DOHH2 (cell line): ENCODE measurements around the gene DEFB112.

Experiments
- H3F3A ChIP-seq: fragments of 200-600 bp; sonication (generic), shearing (Covaris generic); 2 replicates; pipeline ENCODE4 v1.6.0; 2016; ENCODE audit warnings: antibody characterized with exemption, mild to moderate bottlenecking; ENCODE audit not compliant: control insufficient read depth, insufficient read depth
- H3K27ac ChIP-seq: fragments of 200-600 bp; sonication (generic); 2 replicates; pipeline ENCODE4 v1.5.1; 2014; ENCODE audit warnings: low read depth, mild to moderate bottlenecking, low read length, moderate library complexity
- H3K27me3 ChIP-seq: fragments of 200-600 bp; sonication (generic); 2 replicates; pipeline ENCODE4 v1.6.1; 2014; ENCODE audit warnings: mild to moderate bottlenecking, low read length, mixed read lengths; ENCODE audit not compliant: control insufficient read depth
- H3K36me3 ChIP-seq: fragments of 200-600 bp; sonication (generic); 2 replicates; pipeline ENCODE4 v1.6.1; 2014; ENCODE audit warnings: mild to moderate bottlenecking, low read length, moderate library complexity, mixed read lengths; ENCODE audit not compliant: control insufficient read depth
- H3K4me1 ChIP-seq: fragments of 200-600 bp; sonication (generic); 2 replicates; pipeline ENCODE4 v1.6.1; 2014; ENCODE audit warnings: mild to moderate bottlenecking, low read length, mixed read lengths; ENCODE audit not compliant: control insufficient read depth
- H3K4me2 ChIP-seq: fragments of 200-600 bp; sonication (generic); 2 replicates; pipeline ENCODE4 v1.6.0; 2014; ENCODE audit warnings: mild to moderate bottlenecking, low read length, moderate library complexity
- H3K4me3 ChIP-seq: fragments of 200-600 bp; sonication (generic); 2 replicates; pipeline ENCODE4 v1.5.1; 2014; ENCODE audit warnings: mild to moderate bottlenecking, low read length, mixed read lengths
- H3K79me2 ChIP-seq: fragments of 200-600 bp; sonication (generic); 2 replicates; pipeline ENCODE4 v1.6.1; 2014; ENCODE audit warnings: mild to moderate bottlenecking, low read length, mixed read lengths; ENCODE audit not compliant: control insufficient read depth
- H3K9me2 ChIP-seq: fragments of 200-600 bp; sonication (generic); replicated peaks from 2 replicates; pipeline ENCODE4 v1.6.1; 2014; ENCODE audit warnings: mild to moderate bottlenecking, low read length, mixed read lengths; ENCODE audit not compliant: control insufficient read depth
- H3K9me3 ChIP-seq: fragments of 200-600 bp; sonication (generic); 2 replicates; pipeline ENCODE4 v1.6.1; 2014; ENCODE audit warnings: antibody characterized with exemption, low read length, mixed read lengths; ENCODE audit not compliant: control insufficient read depth, insufficient read depth
- H4K20me1 ChIP-seq: fragments of 200-600 bp; sonication (generic); 2 replicates; pipeline ENCODE4 v1.6.0; 2014; ENCODE audit warnings: low read depth, mild to moderate bottlenecking, antibody characterized with exemption, low read length, moderate library complexity; ENCODE audit not compliant: control insufficient read depth, insufficient read depth
- EZH2phosphoT487 ChIP-seq: fragments of 200-600 bp; sonication (generic); IDR thresholded peaks from 2 replicates; pipeline ENCODE4 v1.6.1; 2017; ENCODE audit warnings: borderline replicate concordance, mild to moderate bottlenecking, antibody characterized with exemption, low read length, moderate library complexity, mixed read lengths
- TF ChIP-seq, protein P1 (sequence below): fragments of 200-600 bp; sonication (generic); IDR thresholded peaks from one replicate; pipeline ENCODE4 v1.5.1; 2014; ENCODE audit warnings: antibody characterized with exemption, mild to moderate bottlenecking, low read depth, low read length; ENCODE audit not compliant: poor library complexity, severe bottlenecking

The DEFB112 gene

DNA sequence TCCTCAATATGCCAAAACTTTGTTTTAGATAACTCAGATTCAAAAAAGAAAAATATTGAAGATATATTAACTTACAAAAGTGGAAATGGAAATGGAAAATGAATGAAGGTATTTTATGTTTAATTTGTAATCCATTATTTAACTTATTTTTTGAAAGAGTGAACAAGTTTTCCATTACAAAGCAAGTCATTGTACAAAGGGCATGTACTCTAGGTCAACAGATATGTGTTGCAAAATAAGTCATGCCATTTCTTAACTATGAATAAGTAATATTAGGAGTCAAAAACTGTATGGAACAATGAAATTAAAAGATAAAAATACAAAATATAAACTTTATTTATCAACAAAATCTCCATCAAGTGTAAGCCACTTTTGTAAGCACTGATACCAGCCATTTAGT lies 54.5 kb downstream of the DEFB112 start:
- Histone ChIP-seq H4K20me1 (no peaks in the 10 kb centered on the region), H3K9me2 (no peaks in the 10 kb centered on the region), H3K79me2 (no peaks in the 10 kb centered on the region), H3K9me3 (no peaks in the 10 kb centered on the region), H3K4me3 (no peak overlapping the region), H3K4me1 (no peaks in the 10 kb centered on the region), H3K4me2 (no peak overlapping the region), H3K27ac (no peak overlapping the region), H3F3A (no peaks in the 10 kb centered on the region), H3K27me3 (no peaks in the 10 kb centered on the region), H3K36me3 (no peaks in the 10 kb centered on the region)
- TF ChIP-seq EZH2phosphoT487 = no peak
- TF ChIP-seq, protein P1, sequence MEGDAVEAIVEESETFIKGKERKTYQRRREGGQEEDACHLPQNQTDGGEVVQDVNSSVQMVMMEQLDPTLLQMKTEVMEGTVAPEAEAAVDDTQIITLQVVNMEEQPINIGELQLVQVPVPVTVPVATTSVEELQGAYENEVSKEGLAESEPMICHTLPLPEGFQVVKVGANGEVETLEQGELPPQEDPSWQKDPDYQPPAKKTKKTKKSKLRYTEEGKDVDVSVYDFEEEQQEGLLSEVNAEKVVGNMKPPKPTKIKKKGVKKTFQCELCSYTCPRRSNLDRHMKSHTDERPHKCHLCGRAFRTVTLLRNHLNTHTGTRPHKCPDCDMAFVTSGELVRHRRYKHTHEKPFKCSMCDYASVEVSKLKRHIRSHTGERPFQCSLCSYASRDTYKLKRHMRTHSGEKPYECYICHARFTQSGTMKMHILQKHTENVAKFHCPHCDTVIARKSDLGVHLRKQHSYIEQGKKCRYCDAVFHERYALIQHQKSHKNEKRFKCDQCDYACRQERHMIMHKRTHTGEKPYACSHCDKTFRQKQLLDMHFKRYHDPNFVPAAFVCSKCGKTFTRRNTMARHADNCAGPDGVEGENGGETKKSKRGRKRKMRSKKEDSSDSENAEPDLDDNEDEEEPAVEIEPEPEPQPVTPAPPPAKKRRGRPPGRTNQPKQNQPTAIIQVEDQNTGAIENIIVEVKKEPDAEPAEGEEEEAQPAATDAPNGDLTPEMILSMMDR = no peak
